ENCODE data around the gene AFTPH.
A peak's percentile ranks its signal among the peaks of the same experiment; 100 is the strongest.

The AFTPH gene

DNA sequence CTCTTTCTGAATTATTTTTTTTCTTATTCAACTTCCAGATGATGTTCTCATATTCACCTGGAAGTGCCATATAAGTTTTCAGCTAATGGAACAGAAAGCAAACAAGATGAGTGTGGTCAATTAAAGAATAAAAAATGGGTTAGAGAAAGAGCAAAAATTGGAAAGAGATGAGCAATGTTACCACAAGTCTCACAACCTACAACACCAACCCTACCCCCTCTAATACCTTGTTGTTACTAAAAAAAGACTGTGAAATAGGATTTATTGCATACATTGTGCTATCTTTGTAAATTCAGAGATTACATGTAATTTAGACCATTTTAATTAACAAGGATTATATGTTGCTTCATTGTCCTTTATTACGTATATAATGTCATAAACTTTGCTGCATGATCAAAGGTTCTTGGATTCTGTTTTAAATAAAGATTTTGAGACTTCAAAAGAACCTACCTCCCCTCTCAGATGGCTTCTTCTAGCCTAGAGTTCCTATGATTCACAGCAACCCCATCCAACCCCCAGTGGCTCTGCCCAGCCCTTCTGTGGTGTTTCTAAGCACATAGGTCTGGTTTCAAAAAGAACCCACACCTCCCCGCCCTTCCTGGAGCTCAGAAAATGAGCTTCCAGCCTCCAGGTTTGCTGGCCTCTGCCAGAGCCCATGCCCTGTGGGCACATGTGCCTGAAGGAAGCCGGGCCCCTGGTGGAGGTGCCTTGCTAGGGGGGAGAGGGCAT lies 45.5 kb upstream of the AFTPH start:
- H3K4me1 ChIP-seq (ENCODE audit: control insufficient read depth, insufficient read depth, low read length), result no peaks in the 10 kb centered on the region
- no peaks in the 10 kb centered on the region for H3K36me3 ChIP-seq (ENCODE audit: control insufficient read depth in 2 of 2, insufficient read depth in 1 of 2, low read length in 2 of 2)
- no peaks in the 10 kb centered on the region for H3K9me3 ChIP-seq (ENCODE audit: control insufficient read depth, insufficient read depth, low read depth, low read length)
- POLR2A ChIA-PET, result no interaction called here
- CTCF ChIA-PET, result interaction anchor here (0.7 kb wide), 1 partner anchor 836 kb away, joined by 5 read pairs; no protein-coding TSS in a partner anchor
- no peak overlapping the region for H3K4me3 ChIP-seq (ENCODE audit: low read depth, low read length)
- TF ChIP-seq ZNF654 (tag by site-specific recombination; IDR thresholded peaks at IDR 0.05; ENCODE audit: low read depth), result no peak
- TF ChIP-seq ZNF544 (tag by site-specific recombination; IDR thresholded peaks at IDR 0.05), result no peak
- no peak for TF ChIP-seq ZNF248 (tag by site-specific recombination; IDR thresholded peaks at IDR 0.05)
- TF ChIP-seq, protein P1, sequence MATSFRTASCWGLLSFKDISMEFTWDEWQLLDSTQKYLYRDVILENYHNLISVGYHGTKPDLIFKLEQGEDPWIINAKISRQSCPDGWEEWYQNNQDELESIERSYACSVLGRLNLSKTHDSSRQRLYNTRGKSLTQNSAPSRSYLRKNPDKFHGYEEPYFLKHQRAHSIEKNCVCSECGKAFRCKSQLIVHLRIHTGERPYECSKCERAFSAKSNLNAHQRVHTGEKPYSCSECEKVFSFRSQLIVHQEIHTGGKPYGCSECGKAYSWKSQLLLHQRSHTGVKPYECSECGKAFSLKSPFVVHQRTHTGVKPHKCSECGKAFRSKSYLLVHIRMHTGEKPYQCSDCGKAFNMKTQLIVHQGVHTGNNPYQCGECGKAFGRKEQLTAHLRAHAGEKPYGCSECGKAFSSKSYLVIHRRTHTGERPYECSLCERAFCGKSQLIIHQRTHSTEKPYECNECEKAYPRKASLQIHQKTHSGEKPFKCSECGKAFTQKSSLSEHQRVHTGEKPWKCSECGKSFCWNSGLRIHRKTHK (tag by site-specific recombination; IDR thresholded peaks at IDR 0.05), result no peak
- TF ChIP-seq ZNF785 (tag by site-specific recombination; IDR thresholded peaks at IDR 0.05), result no peak
- no peak for TF ChIP-seq ZNF501 (tag by site-specific recombination; IDR thresholded peaks at IDR 0.05)
- TF ChIP-seq GLI2 (tag by site-specific recombination; IDR thresholded peaks at IDR 0.05; ENCODE audit: borderline replicate concordance, low read depth), result no peak
- TF ChIP-seq SCRT2 (tag by site-specific recombination; IDR thresholded peaks at IDR 0.05), result no peak
- no peak for TF ChIP-seq ZNF768 (tag by site-specific recombination; IDR thresholded peaks at IDR 0.05)
- no peak for TF ChIP-seq ZNF707 (tag by site-specific recombination; IDR thresholded peaks at IDR 0.05)
- TF ChIP-seq KLF8 (tag by site-specific recombination; IDR thresholded peaks at IDR 0.05), result no peak
- no peak for TF ChIP-seq SALL2 (tag by site-specific recombination; IDR thresholded peaks at IDR 0.05; ENCODE audit: borderline replicate concordance)
- TF ChIP-seq, protein P2, sequence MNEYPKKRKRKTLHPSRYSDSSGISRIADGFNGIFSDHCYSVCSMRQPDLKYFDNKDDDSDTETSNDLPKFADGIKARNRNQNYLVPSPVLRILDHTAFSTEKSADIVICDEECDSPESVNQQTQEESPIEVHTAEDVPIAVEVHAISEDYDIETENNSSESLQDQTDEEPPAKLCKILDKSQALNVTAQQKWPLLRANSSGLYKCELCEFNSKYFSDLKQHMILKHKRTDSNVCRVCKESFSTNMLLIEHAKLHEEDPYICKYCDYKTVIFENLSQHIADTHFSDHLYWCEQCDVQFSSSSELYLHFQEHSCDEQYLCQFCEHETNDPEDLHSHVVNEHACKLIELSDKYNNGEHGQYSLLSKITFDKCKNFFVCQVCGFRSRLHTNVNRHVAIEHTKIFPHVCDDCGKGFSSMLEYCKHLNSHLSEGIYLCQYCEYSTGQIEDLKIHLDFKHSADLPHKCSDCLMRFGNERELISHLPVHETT (tag by site-specific recombination; IDR thresholded peaks at IDR 0.05), result no peak
- no peak for TF ChIP-seq KLF7 (tag by site-specific recombination; IDR thresholded peaks at IDR 0.05; ENCODE audit: borderline replicate concordance)
- TF ChIP-seq ZNF335 (tag by site-specific recombination; conservative IDR thresholded peaks at IDR 0.05), result no peak
- no peak overlapping the region for H3K27ac ChIP-seq (ENCODE audit: extremely low read depth, low read depth, low read length)

DNA sequence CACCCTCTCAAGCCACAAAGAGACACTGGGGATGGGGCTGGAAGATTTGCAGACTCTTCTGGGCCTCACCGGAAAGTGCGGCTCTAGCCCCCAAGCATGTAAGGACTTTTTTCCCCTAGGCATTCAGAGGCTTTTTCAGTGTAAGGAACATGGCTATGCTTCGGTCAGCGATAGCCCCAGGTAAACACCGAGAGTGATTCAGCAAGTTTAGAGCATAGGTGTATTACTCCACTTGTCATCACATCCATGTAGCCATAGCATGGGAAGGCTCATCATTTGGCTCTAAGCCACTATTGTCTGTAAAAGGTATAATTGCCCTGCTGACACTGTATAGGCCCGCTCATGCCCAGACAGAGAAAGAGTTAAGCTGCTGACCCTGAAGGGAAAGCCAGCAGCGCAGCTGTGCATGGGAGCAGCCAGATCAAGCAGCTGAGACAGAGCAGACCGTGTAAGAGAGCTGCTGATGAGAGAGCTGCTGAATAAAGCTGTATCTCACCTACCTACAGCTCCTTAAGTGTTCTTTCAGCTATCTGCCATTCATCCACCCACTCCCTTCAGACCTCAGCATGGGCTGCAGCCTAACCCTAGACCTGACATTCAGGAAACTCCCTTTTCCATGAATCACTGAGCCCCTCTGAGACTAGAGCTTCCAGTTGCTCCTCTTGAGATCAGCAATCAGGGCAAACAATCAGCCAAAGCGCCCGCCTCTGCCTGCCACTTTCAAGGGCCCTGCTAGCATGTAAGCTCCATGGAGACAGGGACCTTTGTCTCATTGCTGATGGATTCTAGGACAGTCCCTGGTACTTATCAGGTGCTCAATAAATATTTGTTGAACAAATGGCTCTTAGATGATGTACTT lies 44.6 kb upstream of the AFTPH start:
- ChIA-PET POLR2A (no interaction called here), CTCF (interaction anchor here (0.6 to 1.1 kb wide), 5 partner anchors 9 to 149 kb away, joined by 3 to 10 read pairs (median 3); no protein-coding TSS in a partner anchor)
- TF ChIP-seq GLIS2 (tag by site-specific recombination; IDR thresholded peaks at IDR 0.05) (no peak), ZSCAN30 (tag by site-specific recombination; IDR thresholded peaks at IDR 0.05) (no peak)
- H3K9me3 ChIP-seq (ENCODE audit: control insufficient read depth, insufficient read depth, low read depth, low read length), result no peaks in the 10 kb centered on the region
- H3K4me3 ChIP-seq (ENCODE audit: low read depth, low read length), result no peak overlapping the region
- no peak overlapping the region for H3K27ac ChIP-seq (ENCODE audit: extremely low read depth, low read depth, low read length)
- H3K36me3 ChIP-seq (ENCODE audit: control insufficient read depth in 2 of 2, insufficient read depth in 1 of 2, low read length in 2 of 2), result no peaks in the 10 kb centered on the region
- H3K4me1 ChIP-seq (ENCODE audit: control insufficient read depth, insufficient read depth, low read length), result no peaks in the 10 kb centered on the region

DNA sequence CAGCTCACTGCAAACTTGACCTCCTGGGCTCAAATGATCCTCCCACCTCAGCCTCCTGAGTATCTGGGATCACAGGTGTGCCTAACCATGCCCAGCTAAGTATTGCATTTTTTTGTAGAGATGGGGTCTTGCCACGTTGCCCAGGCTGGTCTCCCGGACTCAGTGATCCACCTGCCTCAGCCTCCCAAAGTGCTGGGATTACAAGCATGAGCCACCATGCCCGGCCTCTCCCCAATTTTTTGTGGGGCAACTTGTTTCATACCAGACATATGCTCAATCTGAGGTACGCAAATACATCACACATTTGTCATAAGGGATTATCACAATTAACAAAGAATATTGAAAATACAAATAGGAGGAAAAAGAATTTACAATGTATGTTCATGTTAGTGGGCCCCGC lies 42.5 kb upstream of the AFTPH start:
- Histone ChIP-seq H3K9me3 (ENCODE audit: control insufficient read depth, insufficient read depth, low read depth, low read length) (no peaks in the 10 kb centered on the region), H3K4me1 (ENCODE audit: control insufficient read depth, insufficient read depth, low read length) (no peaks in the 10 kb centered on the region), H3K27ac (ENCODE audit: extremely low read depth, low read depth, low read length) (no peak overlapping the region), H3K4me3 (ENCODE audit: low read depth, low read length) (no peak overlapping the region), H3K36me3 (ENCODE audit: control insufficient read depth in 2 of 2, insufficient read depth in 1 of 2, low read length in 2 of 2) (no peaks in the 10 kb centered on the region)
- CTCF ChIA-PET, result interaction anchor here (0.6 to 2.0 kb wide), 3 partner anchors 150 to 407 kb away, joined by 3 to 17 read pairs (median 4); no protein-coding TSS in a partner anchor
- POLR2A ChIA-PET, result interaction anchor here (0.7 to 0.9 kb wide), 3 partner anchors 25 to 338 kb away, joined by 3 to 4 read pairs (median 4); no protein-coding TSS in a partner anchor
- TF ChIP-seq SCRT1 (tag by site-specific recombination; IDR thresholded peaks at IDR 0.05; ENCODE audit: borderline replicate concordance), result peak; percentile 63; the same call in 1 of the 2 replicates
- TF ChIP-seq, protein P3, sequence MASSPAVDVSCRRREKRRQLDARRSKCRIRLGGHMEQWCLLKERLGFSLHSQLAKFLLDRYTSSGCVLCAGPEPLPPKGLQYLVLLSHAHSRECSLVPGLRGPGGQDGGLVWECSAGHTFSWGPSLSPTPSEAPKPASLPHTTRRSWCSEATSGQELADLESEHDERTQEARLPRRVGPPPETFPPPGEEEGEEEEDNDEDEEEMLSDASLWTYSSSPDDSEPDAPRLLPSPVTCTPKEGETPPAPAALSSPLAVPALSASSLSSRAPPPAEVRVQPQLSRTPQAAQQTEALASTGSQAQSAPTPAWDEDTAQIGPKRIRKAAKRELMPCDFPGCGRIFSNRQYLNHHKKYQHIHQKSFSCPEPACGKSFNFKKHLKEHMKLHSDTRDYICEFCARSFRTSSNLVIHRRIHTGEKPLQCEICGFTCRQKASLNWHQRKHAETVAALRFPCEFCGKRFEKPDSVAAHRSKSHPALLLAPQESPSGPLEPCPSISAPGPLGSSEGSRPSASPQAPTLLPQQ (tag by site-specific recombination; IDR thresholded peaks at IDR 0.05), result no peak
- peak; percentile 68 for TF ChIP-seq SCRT2 (tag by site-specific recombination; IDR thresholded peaks at IDR 0.05)
- no peak for TF ChIP-seq KLF9 (tag by site-specific recombination; IDR thresholded peaks at IDR 0.05; ENCODE audit: low read depth)
